HTR-8/SVneo (cell line): ENCODE data around the gene HMX1.

Experiments
- DNase-seq: peaks from one replicate; pipeline ENCODE4 v3.0.0; 2011; ENCODE audit warnings: low spot score, mixed read lengths; ENCODE audit not compliant: insufficient read length
- FAIRE-seq: peaks from 2 replicates; lab custom pipeline; 2011; peaks lifted over from hg19 to GRCh38; lab: Jason Lieb, UNC

Gene HMX1

GRCh38 chr4:8871417-8872401, at the start of gene HMX1:
Gene HMX1 (minus strand): TSS chr4:8871839. CDS start chr4:8871614, 225 bp downstream.
- no peak for FAIRE-seq
- peak; percentile 61 for DNase-seq

DNA sequence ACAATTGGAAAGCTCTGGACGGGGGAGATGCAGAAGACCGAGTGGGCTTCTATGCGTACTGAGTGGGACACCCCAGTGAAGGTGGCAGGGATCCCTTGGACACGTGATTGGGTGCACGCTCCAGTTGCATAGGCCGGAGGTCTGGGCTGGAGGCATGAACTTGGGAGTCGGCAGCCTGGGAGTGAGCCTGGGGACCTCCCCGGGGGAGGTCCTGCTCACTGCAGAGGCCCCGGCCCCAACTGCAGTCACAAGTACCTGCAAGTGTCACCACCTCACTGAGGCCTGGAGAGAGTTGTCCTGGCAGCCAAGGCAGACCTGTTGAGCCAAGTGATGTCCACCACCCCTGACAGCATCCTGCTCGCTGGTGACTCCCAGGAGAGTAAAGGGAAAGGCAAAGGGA, 49.3 kb upstream of the HMX1 start:
- FAIRE-seq, result no peak

DNA sequence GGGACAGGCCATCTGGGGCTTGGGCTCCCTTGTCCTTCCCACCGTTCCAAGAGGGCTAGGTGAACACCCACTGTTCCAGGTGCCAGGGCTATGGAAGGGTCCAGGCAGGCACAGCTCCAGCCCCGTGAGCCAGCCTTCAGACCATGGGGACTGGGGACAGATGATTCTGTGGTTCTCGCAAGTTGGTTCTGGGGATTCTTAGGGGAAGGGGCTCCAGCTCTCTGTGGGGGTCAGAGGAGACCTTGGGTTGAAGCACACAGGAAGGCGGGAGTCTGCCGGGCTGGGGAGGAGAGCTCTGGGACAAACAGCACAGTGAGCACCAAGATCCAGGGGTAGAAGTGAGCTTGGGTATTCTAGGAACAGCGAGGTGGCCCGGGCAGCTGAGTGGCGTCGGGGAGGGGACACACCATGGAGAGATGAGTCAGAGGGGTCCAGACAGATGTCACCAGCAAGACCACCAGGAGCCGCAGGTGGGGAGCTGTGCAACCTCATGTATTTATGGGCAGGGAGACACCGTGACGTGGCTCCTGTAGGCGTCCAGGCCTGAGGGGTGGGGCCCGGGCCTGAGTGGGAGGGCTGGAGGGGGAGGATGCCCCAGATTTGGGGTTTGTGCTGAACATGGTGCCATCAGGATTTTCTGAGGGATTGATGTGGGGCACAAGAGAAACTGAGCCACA, 48.8 kb upstream of the HMX1 start:
- DNase-seq (no peak), FAIRE-seq (no peak)

More for the DNA sequence above, 49.3 kb upstream of the HMX1 start:
- no peak for DNase-seq

DNA sequence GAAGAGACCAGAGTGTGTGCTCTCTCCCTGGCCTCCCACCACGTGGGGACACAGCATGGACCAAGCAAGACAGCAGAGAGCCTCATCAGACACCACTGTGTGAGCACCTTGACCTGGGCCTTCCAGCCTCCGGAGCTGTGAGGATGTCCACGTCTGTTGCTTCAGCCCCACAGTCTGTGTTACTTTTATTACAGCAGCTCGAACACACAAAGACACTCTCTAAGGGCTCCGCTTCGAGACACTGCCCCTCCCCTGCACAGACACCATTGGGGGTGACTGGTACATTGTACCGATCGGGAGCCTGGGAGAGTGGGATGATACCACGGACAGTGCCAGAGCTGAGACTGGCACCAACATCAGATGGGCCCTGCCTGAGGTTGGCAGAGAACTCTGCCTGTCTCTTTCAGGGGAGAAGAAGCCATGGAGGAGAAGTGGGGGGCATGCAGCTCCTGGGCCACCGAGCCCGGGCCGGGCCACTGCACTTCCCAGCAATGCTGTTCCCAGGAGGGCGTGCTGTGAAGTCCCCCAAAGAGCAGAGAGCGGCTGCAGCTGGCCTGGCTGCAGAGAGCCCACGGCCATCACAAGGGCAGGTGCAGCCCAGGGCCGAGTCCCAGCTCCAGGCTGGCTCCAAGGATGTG, 48.1 kb upstream of the HMX1 start:
- no peak for FAIRE-seq

GRCh38 chr4:8917868-8918783, 46.5 kb upstream of the HMX1 start:
- DNase-seq, result peak; percentile 84
- no peak for FAIRE-seq

More for the DNA sequence above, 48.1 kb upstream of the HMX1 start:
- DNase-seq, result no peak

DNA sequence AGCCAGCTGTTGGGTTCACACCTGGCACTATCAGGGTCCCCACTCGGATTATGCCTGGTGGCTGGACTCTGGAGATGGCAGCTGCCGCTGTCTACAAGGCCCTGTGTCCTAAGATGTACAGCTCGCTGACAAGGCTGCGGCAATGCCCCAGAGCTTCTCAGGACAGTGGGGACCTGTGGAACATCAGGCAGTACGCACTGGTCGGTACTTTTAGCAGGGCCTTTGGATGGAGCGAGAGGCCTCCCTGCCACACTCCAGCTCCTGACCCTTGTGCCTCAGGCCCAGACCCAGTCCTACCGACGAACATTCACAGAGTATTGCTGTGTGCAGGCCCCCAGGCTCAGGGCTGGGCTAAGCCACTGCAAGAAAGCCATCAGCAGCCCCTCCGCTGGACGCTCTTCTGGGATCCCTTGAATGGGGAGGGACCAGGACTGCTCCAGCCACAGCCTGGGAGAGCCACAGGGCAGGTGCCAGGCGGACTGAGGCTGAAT, 45.7 kb upstream of the HMX1 start:
- no peak for FAIRE-seq

GRCh38 chr4:8916906-8917305, 45.3 kb upstream of the HMX1 start:
- DNase-seq, result no peak
- FAIRE-seq, result no peak

More for the DNA sequence above, 45.7 kb upstream of the HMX1 start:
- no peak for DNase-seq

DNA sequence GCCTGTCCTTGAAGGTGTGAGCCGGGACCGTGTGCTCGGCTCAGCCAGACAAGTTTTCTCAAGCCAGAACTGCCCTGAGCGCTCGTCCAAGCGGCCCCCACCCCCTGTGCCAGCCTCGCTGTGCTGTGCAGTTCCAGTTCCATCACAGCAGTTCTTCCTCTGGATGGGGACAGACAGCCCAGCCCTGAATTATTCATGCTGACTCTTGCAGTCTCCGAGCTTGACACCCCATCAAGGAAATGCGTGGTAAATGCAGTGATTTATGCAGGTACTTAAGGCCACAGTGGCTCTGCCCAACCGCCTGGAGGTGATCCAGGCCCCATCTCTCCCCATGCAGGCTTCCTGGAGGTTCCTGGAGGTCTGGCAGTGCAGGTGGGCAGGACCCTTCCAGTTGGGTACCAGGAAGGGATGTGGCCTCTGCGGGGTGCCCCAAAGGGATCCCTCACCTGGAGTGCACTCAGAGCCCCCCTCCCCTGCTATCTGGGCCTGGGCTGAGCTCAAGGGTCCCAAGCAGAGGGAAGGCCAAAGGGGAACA, 44.8 kb upstream of the HMX1 start:
- DNase-seq (no peak), FAIRE-seq (no peak)

GRCh38 chr4:8915201-8916200, 43.9 kb upstream of the HMX1 start:
- FAIRE-seq (no peak), DNase-seq (no peak)

GRCh38 chr4:8914461-8915171, 43.0 kb upstream of the HMX1 start:
- no peak for DNase-seq
- no peak for FAIRE-seq

GRCh38 chr4:8913858-8914460, 42.3 kb upstream of the HMX1 start:
- DNase-seq, result no peak
- FAIRE-seq, result no peak

DNA sequence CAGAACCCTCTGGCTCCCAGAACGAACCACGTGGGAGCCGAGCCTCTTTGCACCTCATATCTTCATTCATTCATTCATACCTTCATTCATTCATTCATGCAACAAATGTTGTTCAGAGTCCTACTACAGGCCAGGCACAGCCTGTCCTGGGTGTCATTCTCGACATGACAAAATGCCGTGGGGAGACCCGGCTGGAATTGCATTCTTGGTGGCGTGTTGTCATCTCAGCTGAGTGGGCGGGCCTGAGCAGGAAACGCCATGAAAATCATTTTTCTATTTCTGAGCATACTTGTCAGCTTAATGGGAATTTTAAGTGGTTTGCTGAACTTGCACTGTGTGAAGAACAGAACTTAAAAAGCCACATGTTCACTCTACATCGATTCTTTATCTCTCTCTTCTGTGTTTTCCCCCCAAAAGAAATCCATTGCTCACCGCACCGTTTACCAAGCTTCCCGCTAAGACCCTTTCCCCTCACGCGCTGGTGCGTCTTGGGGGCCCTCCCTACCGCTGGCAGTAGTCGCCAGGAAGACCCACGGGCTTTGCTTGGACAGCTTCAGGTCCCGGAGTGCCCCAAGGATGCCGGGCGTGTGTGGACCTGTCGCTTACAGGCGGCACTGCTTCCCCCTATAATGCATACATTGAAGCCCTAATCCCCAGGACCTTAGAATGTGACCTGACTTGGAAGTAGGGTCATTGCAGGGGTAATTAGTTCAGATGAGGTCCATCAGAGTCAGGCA, 41.6 kb upstream of the HMX1 start:
- DNase-seq (no peak), FAIRE-seq (no peak)

GRCh38 chr4:8912506-8912905, 40.9 kb upstream of the HMX1 start:
- DNase-seq, result no peak
- FAIRE-seq, result no peak

DNA sequence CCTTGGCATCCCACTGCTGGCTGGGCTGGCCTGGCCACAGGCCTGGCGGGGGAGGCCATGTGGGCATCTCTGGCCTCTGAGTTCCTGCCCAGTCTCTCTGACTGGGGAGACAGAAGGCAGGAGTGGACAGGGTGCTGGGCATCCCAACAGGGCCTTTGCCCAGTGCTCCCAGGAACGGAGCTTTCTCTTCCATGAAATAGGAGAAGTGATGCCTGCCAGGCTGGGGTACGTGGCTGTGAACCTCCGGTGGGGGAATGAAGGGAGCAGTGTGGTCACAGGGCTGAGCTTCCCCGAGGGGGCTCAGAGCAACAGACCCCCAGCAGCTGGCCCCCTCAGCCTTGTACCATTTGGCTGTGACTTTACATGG, 40.4 kb upstream of the HMX1 start:
- no peak for DNase-seq
- FAIRE-seq, result no peak

GRCh38 chr4:8911316-8912088, 39.9 kb upstream of the HMX1 start:
- FAIRE-seq (no peak), DNase-seq (no peak)

DNA sequence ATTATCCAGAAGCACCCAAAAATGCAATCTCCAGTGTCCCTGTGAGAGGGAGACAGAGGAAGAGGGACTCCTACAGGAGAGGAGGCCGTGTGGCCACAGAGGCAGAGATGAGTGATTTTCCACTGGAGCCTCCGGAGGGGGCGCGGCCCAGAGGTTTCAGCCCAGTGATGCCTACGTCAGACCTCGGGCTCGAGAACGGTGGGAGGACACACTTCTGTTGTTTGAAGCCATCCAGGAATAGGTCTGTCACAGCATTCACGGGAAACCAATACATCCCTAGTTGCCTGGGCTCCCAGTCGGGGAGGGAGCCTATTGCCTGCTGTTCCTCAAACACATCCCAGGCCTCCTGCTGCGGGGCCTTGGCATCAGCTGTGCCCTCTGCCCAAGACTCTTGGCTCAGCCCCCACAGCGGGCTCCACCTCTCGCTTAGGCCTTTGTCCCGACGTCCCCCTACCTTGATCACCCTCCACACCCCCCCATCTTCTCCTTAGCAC, 39.2 kb upstream of the HMX1 start:
- no peak for DNase-seq
- no peak for FAIRE-seq
